DMS153 treated with DMSO at 0.1 percent for 48 hours (cell line): ENCODE results near the gene STAT3.
A peak's percentile ranks its signal among the peaks of the same experiment; 100 is the strongest.

ENCODE experiments used
- DNase-seq: peaks from one replicate; lab custom pipeline; 2025; ENCODE audit not compliant: unreplicated experiment; lab: John Stamatoyannopoulos, UW

The STAT3 gene

DNA sequence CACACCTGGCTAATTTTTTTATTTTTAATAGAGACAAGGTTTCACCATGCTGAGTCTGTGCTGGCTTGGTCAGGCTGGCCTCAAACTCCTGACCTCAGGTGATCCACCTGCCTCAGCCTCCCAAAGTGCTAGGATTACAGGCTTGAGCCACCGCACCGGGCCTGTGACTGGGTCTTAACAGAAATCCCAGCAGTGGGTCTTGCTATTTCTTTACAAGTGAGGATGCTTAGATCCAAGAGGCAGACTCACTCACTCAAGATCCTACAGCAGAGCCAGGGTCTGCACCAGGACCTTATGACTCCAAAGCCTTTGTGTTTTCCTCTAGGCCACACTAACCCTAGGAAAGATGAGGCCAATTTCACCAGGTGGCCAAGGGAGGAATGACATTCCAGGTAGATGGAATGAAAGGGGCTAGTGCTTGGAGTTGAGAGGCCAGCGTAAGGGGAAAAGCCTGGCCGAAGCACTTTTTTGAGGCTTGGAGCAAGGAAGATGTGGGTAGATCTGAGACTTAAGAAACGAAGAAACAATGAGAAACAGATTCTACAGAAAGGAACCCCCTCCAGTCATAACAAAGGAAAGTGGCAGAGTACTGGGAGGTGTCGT, 105.7 kb downstream of the STAT3 start:
- DNase-seq: no peak

DNA sequence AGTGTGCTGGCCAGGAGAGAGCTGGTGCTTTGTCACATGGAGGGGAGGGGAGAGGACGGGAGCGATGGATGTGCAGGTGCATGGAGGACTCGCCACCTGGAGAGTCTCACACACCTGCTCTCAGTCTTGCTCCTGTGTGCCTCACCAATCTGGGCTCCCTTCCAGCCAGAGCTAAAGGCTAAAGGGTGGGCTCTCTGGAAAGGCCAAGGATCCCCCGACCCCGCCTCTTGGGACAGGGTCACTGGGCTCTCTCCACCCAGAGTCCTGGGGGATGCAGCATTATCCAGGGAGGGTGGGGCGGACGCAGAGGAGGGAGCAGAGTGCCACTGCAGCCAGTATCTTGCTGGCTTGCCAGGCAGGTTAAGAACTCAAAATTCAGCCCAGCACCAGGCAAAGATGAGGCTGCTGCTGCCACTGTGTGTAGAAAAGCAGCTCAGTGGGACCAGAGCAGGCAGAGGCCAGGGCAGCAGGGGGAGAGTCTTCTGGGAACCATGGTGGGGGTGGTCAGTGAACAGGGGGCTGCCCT, 106.6 kb downstream of the STAT3 start:
- DNase-seq: peak; percentile 30

DNA sequence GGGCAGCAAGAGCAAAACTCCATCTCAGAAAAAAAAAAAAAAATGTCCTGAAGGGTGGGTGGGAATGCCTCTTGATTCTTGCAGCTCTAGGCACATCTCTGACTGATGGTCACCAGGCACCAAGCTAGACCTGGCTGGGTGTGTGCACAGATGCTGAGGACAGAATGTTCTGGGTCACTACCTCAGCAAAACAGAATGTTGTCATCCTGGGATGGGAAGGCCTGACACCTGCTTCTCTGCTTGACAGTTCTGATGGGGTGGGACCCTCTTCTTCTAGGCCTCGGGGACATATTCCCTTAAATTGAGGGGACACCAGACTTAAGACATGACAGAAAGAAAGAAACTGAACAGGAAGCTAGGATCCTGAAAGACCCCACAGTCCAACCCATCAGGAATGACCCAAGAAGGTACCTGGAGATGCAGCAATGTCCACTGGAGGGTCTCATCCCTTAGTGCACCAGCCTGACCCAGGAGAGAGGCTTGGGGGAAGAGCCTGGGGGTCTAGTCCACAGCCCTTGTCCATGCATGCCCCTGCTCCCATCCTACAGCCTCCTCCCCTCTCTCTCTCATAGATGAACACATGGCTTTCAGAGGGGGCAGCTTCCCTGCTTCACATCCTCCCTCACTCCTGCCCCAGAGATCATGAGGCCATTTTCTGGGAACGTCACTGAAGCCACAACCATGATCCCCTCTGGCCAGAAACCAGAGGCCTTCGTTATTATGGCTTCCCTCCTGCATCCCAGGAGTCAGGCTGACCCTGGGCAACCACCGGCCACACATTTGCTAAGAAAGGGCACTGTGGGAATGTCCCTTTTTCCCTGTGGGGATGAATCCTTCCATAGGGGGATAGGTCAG, 108.2 kb downstream of the STAT3 start:
- DNase-seq: no peak

DNA sequence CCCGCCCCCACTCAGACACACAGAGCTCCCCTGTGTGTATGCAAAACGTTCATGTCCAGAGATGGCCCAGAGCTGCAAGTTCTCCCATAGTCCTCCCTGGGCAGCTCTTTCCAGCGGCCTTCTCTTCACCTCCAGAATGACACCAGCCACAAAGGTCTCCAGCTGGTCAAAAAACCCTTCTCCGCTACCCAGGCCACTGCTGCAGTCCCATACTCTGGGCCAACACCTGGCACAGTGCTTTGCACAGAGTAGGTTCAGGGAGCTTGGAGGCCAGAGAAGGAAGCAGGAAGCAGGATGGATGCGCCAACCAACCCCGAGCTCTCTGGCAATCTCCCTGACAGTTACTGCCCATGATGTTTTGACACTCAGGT, 110.9 kb downstream of the STAT3 start:
- no peak for DNase-seq

DNA sequence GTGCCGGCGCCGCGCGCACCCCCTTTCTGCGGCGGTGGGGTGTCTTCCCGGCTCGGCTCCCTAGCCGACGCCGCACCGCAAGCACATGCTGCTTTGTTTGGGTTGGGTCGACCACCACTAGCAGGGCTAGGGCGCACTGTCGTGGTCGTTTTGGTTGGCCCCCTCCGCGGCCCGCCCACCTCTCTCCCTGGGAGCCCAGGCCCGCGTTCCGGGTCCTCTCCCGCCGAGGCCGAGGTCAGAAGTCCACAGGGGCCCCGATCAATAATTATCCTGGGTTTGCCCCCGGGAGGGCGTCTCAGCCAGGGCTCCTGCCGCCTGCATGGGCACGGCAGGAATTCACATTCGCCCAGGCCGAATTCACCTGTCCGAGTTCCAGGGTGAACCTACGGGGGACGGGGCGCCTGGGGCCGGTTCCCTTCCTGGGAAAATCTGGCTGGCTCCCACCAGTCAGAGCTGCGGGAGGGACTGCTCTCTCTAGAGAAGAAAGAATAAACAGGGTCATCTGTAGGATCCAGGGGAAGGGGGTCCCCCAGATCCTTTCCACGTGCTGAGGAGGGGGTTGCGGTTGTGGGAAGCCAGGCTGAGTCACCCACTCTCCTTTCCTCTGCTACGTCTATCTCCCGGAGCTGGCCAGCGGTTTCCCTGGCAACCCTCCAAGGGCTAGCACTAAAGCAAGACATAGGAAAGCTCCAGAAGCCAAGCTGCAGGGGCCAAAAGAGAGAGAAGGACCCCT, 111.5 kb downstream of the STAT3 start:
- peak; percentile 7 for DNase-seq

DNA sequence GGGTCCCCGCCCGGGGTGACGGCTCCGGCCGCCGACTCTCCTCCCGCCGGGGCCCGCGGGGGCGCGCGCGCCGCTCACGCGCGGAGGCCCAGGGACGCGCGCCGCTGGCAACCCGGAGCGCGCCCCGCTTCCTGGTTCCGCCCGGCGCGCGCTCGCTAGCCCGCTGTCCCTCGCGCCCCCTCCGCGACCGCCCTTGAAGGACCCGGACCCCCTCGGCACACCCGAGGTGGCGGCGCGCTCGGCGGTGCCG, 112.0 kb downstream of the STAT3 start, which contains the start of gene STAT5B:
Gene STAT5B, minus strand, starts transcription at position 33 of the 250 bp plus-strand sequence. CDS start 44,264 bp downstream, outside the sequence.
- DNase-seq: no peak

DNA sequence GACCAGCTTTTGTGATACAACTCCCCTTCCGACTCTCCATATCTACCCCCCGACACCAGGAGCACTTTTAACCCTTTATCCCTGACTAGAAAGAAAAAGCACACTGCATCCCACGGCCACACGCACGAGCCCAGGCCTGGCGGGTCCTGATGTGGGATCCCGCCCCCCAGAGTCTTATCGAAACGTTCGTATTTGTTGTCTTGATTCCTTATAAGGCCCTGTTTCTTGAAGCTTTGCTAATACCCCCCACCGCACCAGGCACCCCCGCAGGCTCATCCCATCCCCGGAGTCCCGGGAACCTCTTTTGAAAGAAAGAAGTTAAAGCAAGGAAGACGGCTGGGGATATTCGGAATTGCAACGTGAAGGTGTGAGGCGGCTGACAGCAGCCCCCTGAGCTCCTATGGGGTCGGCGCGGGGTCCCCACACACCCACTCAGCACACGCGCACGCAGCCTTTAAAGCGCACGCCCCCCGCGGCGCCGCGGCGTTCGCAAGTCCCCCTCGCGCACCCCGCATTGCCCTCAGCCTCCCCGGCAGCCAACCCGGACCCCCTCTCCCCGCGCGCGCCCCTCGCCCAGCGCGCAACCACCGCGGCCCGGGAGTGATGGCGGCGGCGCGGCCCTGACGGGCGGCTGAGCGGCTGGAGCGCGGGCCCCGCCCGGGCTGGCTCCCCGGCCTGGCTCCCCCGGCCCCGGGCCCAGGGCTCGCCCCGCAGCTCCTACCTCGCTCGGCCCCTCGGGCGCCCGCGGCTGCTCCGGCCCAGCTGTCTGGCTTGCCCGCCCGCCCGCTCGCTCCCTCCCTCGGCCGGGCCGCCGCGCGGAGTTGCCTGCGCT, 112.5 kb downstream of the STAT3 start:
- DNase-seq: no peak

DNA sequence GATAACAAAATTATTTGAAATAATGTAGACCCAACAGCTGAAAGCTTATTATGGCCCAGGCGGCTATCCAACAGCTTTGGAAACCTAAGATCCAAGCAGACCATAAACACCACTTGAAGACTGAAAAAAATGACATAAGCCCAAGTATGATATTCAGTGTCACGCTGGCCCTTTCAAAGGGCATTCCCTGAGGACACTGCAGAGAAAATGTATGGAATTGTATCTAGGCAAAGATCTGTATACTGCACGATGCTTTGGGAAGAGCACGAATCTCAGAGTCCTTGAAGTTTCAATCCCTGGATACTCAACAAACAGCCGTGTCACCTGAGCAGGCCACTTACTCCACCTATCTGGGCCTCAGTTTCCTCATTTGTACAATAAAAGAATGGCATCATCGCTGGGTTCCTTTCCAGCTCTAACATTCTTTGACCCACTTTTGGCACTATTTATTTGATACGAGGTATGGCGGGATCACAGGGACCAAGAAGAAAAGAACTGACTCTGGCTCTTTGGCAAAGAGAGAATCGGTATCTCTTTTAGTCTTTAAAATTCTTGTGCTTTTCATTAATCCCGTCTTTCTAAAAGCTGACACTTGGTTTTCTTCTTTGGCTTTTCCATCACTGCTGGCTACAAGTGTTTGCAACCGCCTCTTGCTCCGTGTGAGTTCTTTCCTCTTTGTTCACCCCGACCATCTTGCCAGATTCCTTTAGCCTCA, 113.3 kb downstream of the STAT3 start:
- DNase-seq: no peak

DNA sequence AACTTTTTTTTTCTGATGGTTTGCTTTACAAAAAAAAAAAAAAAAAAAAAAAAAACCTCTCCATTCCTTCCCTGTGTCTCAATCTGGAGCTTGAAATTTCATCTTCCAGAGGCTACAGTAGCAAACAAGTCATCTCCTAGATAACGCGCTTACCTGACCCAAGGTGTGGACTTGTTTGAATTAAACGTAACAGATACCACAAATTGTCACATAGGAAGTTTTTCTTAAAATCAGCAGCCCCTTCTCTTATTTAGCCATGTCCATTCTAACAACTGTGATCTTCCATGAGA, 114.0 kb downstream of the STAT3 start:
- DNase-seq: no peak

DNA sequence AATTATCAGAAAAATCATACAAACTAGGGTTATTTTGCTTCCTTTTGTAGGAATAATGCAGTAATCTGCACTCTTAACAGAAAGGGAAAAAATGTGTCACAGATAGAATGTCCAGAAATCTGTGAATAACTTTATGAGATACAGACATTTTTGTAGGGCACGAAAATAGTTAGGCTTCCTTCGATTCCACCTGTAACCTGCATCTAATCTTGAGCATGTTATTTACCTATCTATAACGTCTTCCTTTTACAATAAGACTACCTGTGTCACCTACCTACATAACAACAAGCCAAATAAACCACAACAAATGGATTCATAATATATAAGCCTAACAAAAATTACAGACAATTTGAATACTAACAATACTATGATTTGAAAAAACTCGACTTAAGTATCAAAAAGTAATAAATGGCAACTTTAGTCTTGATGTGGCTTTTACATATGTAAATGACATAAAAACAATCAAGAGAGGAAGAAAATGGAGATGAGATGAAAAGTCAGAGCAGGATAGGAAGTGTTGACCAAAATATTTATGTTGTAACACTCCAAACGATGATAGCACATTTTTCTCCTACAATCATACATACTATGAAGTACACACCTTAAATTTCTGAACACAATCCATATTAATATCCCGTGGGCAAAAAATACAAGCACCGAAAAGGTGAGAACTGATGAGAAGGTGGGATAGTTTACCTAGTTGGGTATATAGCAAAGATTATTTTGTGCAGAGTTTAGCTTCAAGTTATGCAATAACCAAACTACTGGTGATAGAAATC, 114.6 kb downstream of the STAT3 start:
- DNase-seq: no peak

DNA sequence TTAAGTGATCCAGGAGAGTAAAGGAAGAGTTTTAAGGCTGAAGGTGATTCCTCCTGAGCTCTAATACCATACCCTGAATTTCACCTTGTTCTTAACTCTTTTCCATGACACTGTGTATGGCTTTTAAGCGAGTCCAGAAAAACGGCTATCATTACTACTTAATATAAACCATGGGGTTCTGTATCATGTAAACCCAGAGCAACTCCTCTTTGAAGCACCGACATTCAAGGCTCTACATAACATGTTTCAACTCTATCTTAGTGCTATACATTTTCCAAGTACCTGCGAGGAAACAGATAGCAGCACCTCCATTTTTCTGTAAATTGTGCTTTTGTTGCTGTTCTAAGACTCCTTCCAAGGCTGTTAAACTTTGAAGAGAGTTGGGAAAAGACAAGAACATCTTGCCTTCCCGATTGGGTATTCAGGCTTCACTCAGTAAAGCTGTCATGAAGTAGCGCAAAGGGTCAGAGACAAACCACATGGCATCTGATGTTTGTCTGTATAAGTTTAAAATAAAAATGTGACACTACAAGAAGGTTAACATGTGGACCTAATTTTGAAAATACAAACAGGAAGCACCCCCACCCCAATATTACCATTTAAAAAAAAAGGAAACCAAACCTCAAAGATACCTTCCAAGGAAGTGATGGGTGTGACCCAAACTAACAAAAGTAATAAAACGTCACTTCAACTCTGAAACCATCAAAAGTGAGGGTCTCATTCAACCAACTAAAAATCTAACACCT, 115.9 kb downstream of the STAT3 start:
- no peak for DNase-seq

DNA sequence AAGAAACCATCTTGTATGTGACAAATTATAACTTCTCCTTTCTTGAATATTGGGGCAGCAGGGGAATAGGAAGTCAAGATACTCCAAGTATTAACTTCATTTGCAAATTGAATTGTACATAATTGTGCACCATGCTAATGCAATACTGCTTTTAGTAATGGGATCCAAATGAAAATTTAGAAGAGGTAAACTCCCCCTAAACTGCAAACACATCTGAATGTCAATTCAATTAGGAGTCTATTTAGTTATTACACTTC, 116.5 kb downstream of the STAT3 start:
- no peak for DNase-seq

DNA sequence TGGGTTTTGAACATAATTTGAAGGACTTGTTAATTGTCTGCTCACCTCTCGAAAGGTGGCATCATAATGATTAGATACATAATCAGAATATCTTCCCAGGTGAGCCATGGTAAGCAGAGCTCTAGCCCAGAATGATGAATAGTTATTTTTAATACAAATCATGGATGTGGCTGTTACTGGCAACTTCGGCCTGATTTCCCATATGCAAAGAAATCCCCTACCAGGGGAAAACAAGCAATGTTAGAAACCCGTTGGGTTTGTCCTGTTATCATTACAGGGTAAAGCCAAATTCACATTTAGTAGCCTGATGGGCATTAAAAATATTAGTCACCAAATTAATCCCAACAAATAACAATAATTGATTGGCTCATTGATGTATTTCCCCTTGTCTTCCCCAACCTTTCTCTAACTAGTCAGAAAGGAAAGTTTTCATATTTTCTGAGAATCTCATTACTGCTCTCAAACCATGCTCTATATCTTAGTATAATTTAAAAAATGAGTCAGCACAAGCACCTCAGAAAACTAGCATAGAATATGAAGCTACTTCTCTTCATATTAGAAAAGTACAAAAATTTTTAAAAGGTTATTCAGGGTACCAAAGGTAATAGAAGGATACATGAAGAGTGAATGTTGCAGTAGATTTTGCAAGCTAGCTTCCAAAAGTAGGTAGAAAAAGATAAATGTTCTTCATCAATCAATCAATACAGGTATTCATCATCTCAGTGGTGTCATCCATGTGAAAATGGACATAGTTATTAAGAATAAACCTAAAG, 117.0 kb downstream of the STAT3 start:
- DNase-seq: no peak

DNA sequence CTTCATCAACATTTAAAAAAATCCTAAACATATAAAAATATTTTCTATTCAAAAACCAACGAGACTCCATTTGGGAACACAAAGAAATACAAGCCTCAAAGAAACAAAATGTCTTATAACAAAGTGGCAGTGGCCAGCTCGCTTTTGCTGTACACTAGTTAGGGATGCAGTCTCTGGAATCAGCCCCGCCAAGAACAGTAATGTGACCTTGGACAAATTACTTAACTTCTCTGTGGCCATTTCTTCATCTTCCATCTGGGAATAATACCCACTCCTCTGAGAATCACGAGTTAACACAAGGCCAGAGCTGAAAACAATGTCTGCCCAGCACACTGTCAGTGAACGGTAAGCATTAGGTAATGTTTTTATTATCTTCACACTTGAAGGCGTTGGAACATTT, 117.6 kb downstream of the STAT3 start:
- no peak for DNase-seq

DNA sequence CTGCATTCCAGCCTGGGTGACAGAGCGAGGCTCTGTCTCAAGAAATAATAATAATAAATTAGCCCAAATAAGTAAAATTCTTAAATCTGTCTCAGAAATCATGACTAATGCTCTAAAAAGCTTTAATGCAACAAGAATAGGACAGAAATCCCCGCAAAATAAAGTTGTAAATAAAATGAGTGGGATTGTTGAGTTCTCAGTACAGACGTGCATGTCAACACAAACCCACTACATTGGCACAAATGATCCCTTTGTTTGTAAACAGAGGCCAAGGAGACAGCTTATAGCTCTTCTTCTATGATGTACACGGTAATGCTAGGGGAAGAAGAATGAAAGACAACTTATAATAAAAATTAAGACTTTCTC, 118.1 kb downstream of the STAT3 start:
- DNase-seq: no peak

DNA sequence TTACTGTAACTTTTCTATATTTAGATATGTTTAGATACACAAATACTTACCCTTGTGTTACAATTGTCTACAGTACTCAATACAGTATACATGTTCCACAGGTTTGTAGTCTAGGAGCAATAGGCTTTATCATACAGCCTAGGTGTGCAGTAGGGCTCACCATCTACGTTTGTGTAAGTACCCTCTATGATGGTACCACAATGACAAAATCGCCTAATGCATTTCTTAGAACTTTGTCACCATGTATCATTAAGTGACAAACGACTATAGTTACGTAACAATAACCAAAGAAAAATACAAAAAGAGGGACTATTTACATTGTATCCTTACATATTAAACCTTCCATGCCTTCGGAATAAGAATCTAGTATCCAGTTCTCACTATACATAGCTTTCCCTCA, 120.0 kb downstream of the STAT3 start:
- DNase-seq: no peak

DNA sequence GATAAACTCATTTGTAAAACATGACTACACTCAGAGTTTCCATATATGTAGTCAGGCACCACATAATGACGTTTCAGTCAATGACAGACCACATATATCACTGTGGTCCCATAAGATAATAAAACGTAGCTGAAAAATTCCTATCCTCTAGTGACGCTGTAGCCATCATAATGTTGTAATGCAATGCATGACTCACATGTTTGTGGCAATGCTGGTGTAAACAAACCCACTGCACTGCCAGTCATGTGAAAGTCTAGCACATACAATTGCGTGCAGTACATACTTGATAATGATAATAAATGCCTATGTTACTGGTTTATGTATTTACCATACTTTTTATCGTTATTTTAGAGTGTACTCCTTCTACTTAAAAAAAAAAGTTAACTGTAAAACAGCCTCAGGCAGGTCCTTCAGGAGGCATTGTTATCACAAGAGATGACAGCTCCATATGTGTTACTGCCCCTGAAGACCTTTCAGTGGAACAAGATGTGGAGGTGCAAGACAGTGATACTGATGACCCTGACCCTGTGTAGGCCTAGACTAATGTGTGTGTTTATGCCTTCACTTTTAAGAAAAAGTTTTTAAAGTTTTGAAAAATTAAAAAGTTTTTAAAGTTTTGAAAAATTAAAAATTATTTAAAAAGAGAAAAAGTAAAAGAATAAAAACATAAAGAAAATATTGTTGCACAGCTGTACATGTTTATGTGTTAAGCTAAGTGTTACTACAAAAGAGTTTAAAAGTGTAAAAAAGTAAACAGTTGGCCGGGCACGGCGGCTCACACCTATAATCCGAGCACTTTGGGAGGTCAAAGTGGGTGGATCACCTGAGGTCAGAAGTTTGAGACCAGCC, 121.1 kb downstream of the STAT3 start:
- no peak for DNase-seq

DNA sequence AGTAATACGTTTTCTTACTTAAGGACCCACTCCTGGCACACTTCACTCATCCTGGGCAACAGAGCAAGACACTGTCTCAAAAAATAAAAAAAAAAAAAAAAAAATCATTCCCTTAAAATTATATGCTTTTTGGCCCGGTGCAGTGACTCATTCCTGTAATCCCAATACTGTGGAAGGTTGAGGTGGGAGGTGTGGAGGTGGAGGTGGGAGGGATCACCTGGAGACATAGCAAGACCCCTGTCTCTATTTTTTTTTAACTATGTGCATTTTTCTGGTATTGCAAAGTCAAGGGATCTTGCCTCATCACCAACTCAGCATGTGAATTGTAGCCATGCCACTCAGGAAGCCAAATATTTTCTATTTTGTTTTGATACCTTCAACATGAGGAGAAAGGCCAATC, 121.8 kb downstream of the STAT3 start:
- DNase-seq: no peak
